Measurements from ENCODE around the gene DBF4B.

DNA sequence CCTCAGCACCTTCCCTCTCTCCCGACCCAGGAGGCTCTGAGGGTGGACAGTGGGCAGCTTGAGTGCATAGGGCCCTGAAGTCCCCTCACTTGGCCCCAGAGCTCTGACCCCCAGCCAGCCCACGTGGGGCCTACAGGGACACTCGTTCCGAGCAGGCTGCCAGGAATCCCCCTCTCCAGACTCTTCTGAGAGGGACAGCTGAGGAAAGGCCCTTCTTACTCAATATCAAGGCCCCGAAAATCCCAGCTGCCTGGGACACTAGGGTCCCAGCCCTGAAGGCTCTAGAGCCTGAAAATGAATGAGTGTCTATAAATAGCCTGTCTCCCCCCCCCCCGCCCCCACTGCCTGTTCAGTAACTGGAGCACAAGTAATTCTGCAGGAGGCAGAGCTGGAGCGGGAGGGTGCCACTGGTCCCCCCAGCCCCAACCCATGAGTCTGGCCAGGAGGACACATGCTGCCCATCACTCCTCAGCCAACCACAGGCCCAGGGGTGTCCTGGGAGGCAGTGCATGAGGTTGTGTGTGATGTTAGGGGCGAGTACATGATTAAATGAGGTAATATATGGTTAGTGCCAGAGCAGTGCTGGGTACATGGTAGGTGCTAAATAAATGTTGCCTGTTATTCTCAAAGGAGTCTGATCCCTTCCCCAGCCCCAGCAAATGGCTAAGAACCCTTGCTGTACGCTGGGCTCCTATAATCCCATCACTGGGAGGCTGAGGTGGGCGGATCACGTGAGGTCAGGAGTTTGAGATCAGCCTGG lies 61.9 kb downstream of the DBF4B start:
- TF ChIP-seq, protein P1, sequence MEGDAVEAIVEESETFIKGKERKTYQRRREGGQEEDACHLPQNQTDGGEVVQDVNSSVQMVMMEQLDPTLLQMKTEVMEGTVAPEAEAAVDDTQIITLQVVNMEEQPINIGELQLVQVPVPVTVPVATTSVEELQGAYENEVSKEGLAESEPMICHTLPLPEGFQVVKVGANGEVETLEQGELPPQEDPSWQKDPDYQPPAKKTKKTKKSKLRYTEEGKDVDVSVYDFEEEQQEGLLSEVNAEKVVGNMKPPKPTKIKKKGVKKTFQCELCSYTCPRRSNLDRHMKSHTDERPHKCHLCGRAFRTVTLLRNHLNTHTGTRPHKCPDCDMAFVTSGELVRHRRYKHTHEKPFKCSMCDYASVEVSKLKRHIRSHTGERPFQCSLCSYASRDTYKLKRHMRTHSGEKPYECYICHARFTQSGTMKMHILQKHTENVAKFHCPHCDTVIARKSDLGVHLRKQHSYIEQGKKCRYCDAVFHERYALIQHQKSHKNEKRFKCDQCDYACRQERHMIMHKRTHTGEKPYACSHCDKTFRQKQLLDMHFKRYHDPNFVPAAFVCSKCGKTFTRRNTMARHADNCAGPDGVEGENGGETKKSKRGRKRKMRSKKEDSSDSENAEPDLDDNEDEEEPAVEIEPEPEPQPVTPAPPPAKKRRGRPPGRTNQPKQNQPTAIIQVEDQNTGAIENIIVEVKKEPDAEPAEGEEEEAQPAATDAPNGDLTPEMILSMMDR (IDR thresholded peaks at IDR 0.05), result no peak
- TF ChIP-seq POLR2A (IDR thresholded peaks at IDR 0.05), result no peak
